ENCODE measurements around the gene CCR5.

DNA sequence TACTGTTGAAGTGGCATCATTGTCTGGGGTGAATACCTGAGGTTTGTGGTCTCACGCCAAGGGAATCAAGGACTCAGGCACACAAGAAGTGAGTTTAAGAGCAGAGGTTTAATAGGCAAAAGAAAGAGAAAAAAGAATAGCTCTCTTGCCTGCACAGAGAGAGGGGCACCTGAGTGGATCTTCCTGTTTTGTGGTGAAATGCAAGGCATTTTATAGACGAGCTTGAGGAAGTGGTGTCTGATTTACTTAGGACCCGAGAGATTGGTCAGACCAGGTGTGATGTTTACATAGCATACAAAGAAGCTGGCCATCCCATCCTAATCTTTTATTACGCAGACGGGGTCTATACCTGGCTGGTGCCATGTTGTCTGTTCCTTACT is 13.2 kb downstream of the CCR5 start:
- TF ChIP-seq SRF (IDR thresholded peaks at IDR 0.05; ENCODE audit: low read depth, low read length) (no peak), CTCF (IDR thresholded peaks at IDR 0.05; ENCODE audit: control extremely low read depth in 1 of 3, insufficient read depth in 1 of 3, low read depth in 1 of 3, low read length in 3 of 3) (no peak), EP300 (IDR thresholded peaks at IDR 0.05; ENCODE audit: borderline replicate concordance in 1 of 2, low read depth in 2 of 2, low read length in 2 of 2) (no peak), POLR2AphosphoS5 (IDR thresholded peaks at IDR 0.05; ENCODE audit: low read depth, low read length) (no peak)
